ENCODE data around the gene RFC5. TPM values are rescaled to one million over a fixed set of nuclear protein-coding genes. Genes with fewer than 3 reads are reported as not detected.
"Not testable (repeated sequence)": the region's sequence is repeated elsewhere in the genome, so short reads cannot be mapped to it uniquely, and the experiment has no call there.

Gene RFC5
- total and polyA plus RNA-seq, 9 donors, result 13.0 to 20.9 (median 15.9) TPM

- 33 to 48% (median 38%) methylated on average over 2 of the region's 2 CpGs for WGBS, 3 donors
- no peaks in the 10 kb centered on the region for H3K9me3 ChIP-seq
Observed at GRCh38 chr12:118064608-118065007, 48.1 kb downstream of the RFC5 start.

GRCh38 chr12:118065380-118065779 lies 48.9 kb downstream of the RFC5 start:
- H3K4me3 ChIP-seq, result no peak overlapping the region
- no peaks in the 10 kb centered on the region for H3K36me3 ChIP-seq
- TF ChIP-seq EP300 (IDR thresholded peaks at IDR 0.05), result no peak
- no peaks in the 10 kb centered on the region for H3K9me3 ChIP-seq
- no peak for DNase-seq
- H3K27me3 ChIP-seq, result no peaks in the 10 kb centered on the region
- peaks cover 4% of the 10 kb centered on the region for H3K4me1 ChIP-seq (ENCODE audit: insufficient read depth)
- no peak overlapping the region for H3K27ac ChIP-seq
- 78 to 83% (median 81%) methylated on average over 1 of the region's 1 CpG for WGBS, 3 donors
- intact Hi-C loops (cut with DNase I), result loop anchor here in 1 of 4 donors (10.0 kb wide), 1 partner anchor 69 kb away; the partner anchor contains the start of gene PEBP1

More at GRCh38 chr12:118064608-118065007, 48.1 kb downstream of the RFC5 start:
- Histone ChIP-seq H3K27ac (no peak overlapping the region), H3K4me1 (ENCODE audit: insufficient read depth) (peaks cover 7% of the 10 kb centered on the region), H3K36me3 (no peaks in the 10 kb centered on the region), H3K27me3 (no peaks in the 10 kb centered on the region), H3K4me3 (no peak overlapping the region)
- intact Hi-C loops (cut with DNase I), result loop anchor here in 2 of 4 donors (5.0 to 10.0 kb wide), 2 partner anchors 38 to 70 kb away; partner anchors contain the start of genes PEBP1 (in 1 of the 2) and VSIG10 (in 1 of the 2)
- DNase-seq, result no peak
- TF ChIP-seq CTCF (IDR thresholded peaks at IDR 0.05) (peak in 1 of 3 donors; percentile 15), POLR2A (IDR thresholded peaks at IDR 0.05) (no peak), EP300 (IDR thresholded peaks at IDR 0.05) (no peak)

DNA sequence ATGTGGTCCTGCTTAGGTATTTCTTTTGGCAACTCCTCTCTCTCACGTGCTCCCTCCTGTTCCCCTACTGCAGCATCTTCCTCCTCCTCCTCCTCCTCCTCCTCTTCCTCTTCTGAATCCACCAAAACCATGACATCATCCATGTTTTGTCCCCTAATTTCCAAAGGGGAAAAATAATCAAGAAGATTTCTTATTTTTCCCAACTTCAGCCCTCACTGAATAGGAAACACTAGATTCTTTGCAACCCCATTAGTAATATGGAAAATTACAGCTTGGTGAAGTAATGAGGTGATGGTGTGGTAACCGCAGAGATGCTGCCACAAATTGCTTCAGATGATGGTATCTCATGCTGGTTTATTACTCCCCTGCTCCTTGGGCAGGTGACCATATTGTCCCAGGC lies 51.9 kb downstream of the RFC5 start:
- DNase-seq, result no peak
- Histone ChIP-seq H3K9me3 (no peaks in the 10 kb centered on the region), H3K27ac (no peak overlapping the region), H3K4me1 (ENCODE audit: insufficient read depth) (peaks cover 4% of the 10 kb centered on the region), H3K36me3 (no peaks in the 10 kb centered on the region), H3K4me3 (no peak overlapping the region), H3K27me3 (no peaks in the 10 kb centered on the region)
- intact Hi-C loops (cut with DNase I), result loop anchor here in 1 of 4 donors (10.0 kb wide), 1 partner anchor 66 kb away; the partner anchor contains the start of gene PEBP1
- no peak for TF ChIP-seq POLR2A (IDR thresholded peaks at IDR 0.05)
- WGBS, 3 donors, result 81 to 88% (median 83%) methylated on average over 2 of the region's 2 CpGs

- Histone ChIP-seq H3K36me3 (no peaks in the 10 kb centered on the region), H3K27me3 (no peaks in the 10 kb centered on the region), H3K4me1 (ENCODE audit: insufficient read depth) (no peaks in the 10 kb centered on the region), H3K4me3 (no peak overlapping the region), H3K9me3 (no peaks in the 10 kb centered on the region), H3K27ac (no peak overlapping the region)
- no peak for TF ChIP-seq POLR2A (IDR thresholded peaks at IDR 0.05)
- no peak for TF ChIP-seq EP300 (IDR thresholded peaks at IDR 0.05)
- TF ChIP-seq CTCF (IDR thresholded peaks at IDR 0.05), result no peak
- intact Hi-C loops (cut with DNase I), result no loop called here
- DNase-seq, result no peak
- WGBS, 3 donors, result 92 to 98% (median 95%) methylated on average over 3 of the region's 3 CpGs
Observed at GRCh38 chr12:118070650-118071049, 54.1 kb downstream of the RFC5 start.

- 80 to 83% (median 82%) methylated on average over 4 of the region's 4 CpGs for WGBS, 3 donors
- Histone ChIP-seq H3K36me3 (no peaks in the 10 kb centered on the region), H3K4me1 (ENCODE audit: insufficient read depth) (no peaks in the 10 kb centered on the region), H3K27ac (no peak overlapping the region), H3K27me3 (no peaks in the 10 kb centered on the region), H3K9me3 (no peaks in the 10 kb centered on the region), H3K4me3 (no peak overlapping the region)
- no peak for DNase-seq
- no peak for TF ChIP-seq POLR2A (IDR thresholded peaks at IDR 0.05)
- no peak for TF ChIP-seq CTCF (IDR thresholded peaks at IDR 0.05)
- TF ChIP-seq EP300 (IDR thresholded peaks at IDR 0.05), result no peak
- intact Hi-C loops (cut with DNase I), result no loop called here
Observed at GRCh38 chr12:118073768-118074167, 57.3 kb downstream of the RFC5 start.

DNA sequence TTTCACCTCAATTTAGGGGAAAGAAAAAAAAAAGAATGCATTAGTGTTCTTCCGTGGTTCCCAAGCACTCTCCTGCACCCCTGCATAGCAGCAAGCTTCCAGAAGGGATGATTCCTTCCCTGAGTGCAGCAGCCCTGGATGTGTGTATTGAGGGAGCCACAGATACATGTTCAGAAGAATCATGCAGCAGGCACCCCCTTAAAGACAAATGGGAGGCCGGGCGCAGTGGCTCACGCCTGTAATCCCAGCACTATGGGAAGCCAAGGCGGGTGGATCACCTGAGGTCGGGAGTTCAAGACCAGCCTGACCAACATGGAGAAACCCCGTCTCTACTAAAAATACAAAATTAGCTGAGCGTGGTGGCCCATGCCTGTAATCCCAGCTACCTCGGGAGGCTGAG lies 65.0 kb downstream of the RFC5 start:
- H3K4me1 ChIP-seq (ENCODE audit: insufficient read depth); H3K36me3 ChIP-seq; H3K9me3 ChIP-seq; H3K27ac ChIP-seq; intact Hi-C loops (cut with DNase I); H3K27me3 ChIP-seq; DNase-seq; H3K4me3 ChIP-seq: not testable (repeated sequence)
- 95 to 97% (median 95%) methylated on average over 9 of the region's 9 CpGs for WGBS, 3 donors

Small RNA genes lying within 50 kb of the gene (small RNA-seq; reads per million reads assigned to genes)
- gene AC131159.1, result not detected

Other genes starting within 250 kb of the RFC5 start
- gene KSR2, start 47.7 kb upstream of the RFC5 start, total RNA-seq, result under 1 TPM in 5 of 7 donors, not detected in 2; under 0.01 to 0.15 (median 0.08) TPM
- not detected for gene KSR2, start 47.7 kb upstream of the RFC5 start, polyA plus RNA-seq
- gene WSB2, start 44.5 kb downstream of the RFC5 start, total RNA-seq, result 10 to 100 TPM; 16.2 to 40.9 (median 31.9) TPM
- 10 to 100 TPM; 14.8 to 51.0 TPM for gene WSB2, start 44.5 kb downstream of the RFC5 start, polyA plus RNA-seq
- 10 to 100 TPM; 24.7 to 33.6 (median 27.8) TPM for gene VSIG10, start 87.3 kb downstream of the RFC5 start, total RNA-seq
- gene VSIG10, start 87.3 kb downstream of the RFC5 start, polyA plus RNA-seq, result 10 to 100 TPM; 22.2 to 29.1 TPM
- gene PEBP1, start 119.4 kb downstream of the RFC5 start, total RNA-seq, result 100 to 1,000 TPM; 265 to 446 (median 274) TPM
- gene PEBP1, start 119.4 kb downstream of the RFC5 start, polyA plus RNA-seq, result 100 to 1,000 TPM; 354 to 432 TPM